Measurements from ENCODE around the gene ZSCAN10.

ZSCAN10 gene

DNA sequence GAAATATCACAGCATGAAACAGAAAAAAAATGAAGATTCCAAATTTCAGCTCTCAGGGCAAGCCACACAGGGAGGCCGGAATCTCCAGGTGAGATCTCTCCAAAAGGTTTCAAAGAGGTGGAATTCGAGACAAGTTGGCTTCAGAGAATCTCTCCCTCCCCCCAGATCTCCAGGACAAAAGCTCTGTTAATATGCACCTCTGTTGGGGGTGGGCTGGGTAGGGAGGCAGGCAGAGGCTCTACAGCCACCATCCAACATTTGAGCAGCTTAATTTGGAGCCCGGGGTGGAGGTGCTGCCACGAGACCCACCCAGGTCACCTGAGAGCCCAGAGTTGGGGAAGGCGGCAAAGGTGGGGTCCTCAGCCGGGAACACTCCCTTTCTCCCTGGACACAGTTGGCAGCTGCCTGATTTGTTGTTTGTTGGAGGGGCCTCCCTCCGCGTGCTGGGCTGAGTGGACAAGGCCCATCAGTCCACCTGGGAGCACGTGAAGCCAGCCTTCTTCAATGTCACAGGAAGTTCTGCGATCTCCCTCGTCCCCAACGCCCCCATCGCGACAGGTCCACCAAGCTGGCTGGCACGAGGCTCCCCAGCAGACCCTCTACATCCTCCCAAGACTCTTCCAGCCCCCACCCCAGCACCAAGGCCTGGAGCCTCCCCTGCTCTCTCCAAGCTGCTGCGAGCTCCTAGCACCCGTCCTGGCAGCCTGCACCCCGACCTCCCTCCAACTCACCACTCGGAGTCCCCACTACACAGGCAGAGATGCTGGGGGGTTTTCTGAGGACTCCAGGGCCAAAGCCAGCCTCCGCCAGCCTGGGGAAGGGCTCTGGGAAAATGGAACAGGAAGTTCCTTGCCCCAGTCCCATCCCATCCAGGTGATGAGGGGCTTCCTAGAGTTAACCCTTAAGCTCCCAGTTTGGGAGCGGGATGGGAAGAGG is at the start of gene ZSCAN10:
Gene ZSCAN10, minus strand, starts transcription at position 836 of the 936 bp plus-strand sequence. CDS start 6,357 bp downstream, outside the sequence.
- Histone ChIP-seq H3K27ac (ENCODE audit: low read length) (no peak within 1 kb of the TSS), H3K9ac (ENCODE audit: low read length) (no peak within 1 kb of the TSS)
- DNase-seq = no peak

DNA sequence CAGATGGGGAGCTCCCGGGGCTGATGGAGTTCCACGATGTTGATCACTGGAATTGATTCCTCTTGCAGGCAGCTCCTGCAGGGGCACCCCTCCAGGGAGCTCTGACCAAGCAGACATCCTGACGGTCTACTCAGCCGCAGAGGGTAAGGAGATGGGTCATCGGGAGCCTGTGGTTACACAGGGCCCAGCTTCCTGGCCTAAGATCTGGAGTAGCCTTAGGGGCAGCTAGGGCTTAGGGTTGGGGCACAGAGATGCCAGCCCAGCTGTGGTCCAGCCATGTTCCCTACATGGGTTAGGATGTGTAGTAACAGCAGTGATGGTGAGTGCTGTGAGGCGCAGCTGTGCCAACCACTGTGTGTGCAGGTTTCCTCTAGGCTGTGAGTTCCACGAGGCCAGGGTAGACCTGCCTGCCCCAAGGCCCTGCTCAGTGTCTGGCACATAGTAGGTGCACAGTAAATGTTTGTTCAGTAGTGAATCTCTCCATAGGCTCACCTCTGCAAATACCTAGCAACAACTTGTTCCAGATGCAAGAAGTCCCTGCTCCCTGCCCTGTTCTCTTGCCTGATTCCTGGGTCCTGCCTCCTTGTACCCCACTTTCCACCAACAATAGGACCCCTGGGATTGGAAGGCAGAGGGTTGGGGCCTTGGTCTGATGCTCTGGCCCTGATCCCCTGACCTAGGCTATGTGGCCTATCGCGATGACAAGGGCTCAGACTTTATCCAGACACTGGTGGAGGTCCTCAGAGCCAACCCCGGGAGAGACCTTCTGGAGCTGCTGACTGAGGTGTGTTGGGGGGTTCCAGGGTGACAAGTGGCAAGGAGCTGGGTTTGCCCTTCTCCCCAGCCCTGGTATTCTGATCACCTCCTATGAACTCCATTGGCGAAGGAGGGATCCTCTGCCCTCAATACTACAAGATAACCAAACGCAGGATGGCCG is 49.4 kb upstream of the ZSCAN10 start:
- Histone ChIP-seq H3K27me3 (replicated peaks; ENCODE audit: insufficient read depth, low read length) (peaks cover 26% of the 10 kb centered on the region), H3F3A (ENCODE audit: insufficient read depth, low read length) (peaks cover 23% of the 10 kb centered on the region; the same call in 1 of the 2 replicates), H2AFZ (ENCODE audit: low read length) (no peak overlapping the region), H3K27ac (ENCODE audit: low read length) (no peak overlapping the region), H3K9me3 (replicated peaks; ENCODE audit: insufficient read depth, low read length) (no peaks in the 10 kb centered on the region), H3K9ac (ENCODE audit: low read length) (no peak overlapping the region), H3K79me2 (ENCODE audit: low read length) (no peaks in the 10 kb centered on the region), H3K4me1 (ENCODE audit: low read length) (0 out of 2 replicates have a peak, but pooled peaks cover 4% of the 10 kb centered on the region), H4K20me1 (ENCODE audit: insufficient read depth, low read length) (no peaks in the 10 kb centered on the region), H3K4me2 (ENCODE audit: low read depth, low read length) (no peak overlapping the region), H3K36me3 (replicated peaks; ENCODE audit: insufficient read depth, low read length) (no peaks in the 10 kb centered on the region), H3K9me2 (replicated peaks; ENCODE audit: insufficient read depth, low read length) (no peaks in the 10 kb centered on the region), H3K4me3 (ENCODE audit: low read length) (no peak overlapping the region)
- no peak for DNase-seq
- TF ChIP-seq EZH2phosphoT487 (IDR thresholded peaks at IDR 0.05; ENCODE audit: low read length) (no peak), EZH2 (optimal IDR thresholded peaks at IDR 0.05; ENCODE audit: low read depth, low read length) (no peak)
- TF ChIP-seq, protein P1, sequence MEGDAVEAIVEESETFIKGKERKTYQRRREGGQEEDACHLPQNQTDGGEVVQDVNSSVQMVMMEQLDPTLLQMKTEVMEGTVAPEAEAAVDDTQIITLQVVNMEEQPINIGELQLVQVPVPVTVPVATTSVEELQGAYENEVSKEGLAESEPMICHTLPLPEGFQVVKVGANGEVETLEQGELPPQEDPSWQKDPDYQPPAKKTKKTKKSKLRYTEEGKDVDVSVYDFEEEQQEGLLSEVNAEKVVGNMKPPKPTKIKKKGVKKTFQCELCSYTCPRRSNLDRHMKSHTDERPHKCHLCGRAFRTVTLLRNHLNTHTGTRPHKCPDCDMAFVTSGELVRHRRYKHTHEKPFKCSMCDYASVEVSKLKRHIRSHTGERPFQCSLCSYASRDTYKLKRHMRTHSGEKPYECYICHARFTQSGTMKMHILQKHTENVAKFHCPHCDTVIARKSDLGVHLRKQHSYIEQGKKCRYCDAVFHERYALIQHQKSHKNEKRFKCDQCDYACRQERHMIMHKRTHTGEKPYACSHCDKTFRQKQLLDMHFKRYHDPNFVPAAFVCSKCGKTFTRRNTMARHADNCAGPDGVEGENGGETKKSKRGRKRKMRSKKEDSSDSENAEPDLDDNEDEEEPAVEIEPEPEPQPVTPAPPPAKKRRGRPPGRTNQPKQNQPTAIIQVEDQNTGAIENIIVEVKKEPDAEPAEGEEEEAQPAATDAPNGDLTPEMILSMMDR (IDR thresholded peaks at IDR 0.05; ENCODE audit: low read length) = no peak

More for the DNA sequence above, at the start of gene ZSCAN10:
- H3K4me1 ChIP-seq (ENCODE audit: low read length) = peaks cover 23% of the 10 kb centered on the region
- no peak for TF ChIP-seq EZH2phosphoT487 (IDR thresholded peaks at IDR 0.05; ENCODE audit: low read length)
- TF ChIP-seq EZH2 (optimal IDR thresholded peaks at IDR 0.05; ENCODE audit: low read depth, low read length) = no peak
- TF ChIP-seq, protein P1 (IDR thresholded peaks at IDR 0.05; ENCODE audit: low read length) = no peak
- no peaks in the 10 kb centered on the region for H3K79me2 ChIP-seq (ENCODE audit: low read length)
- H3K27me3 ChIP-seq (replicated peaks; ENCODE audit: insufficient read depth, low read length) = peaks cover 30% of the 10 kb centered on the region
- H3K9me3 ChIP-seq (replicated peaks; ENCODE audit: insufficient read depth, low read length) = no peaks in the 10 kb centered on the region
- H3K36me3 ChIP-seq (replicated peaks; ENCODE audit: insufficient read depth, low read length) = no peaks in the 10 kb centered on the region
- peaks cover 10% of the 10 kb centered on the region; the same call in 1 of the 2 replicates for H3F3A ChIP-seq (ENCODE audit: insufficient read depth, low read length)
- H4K20me1 ChIP-seq (ENCODE audit: insufficient read depth, low read length) = no peaks in the 10 kb centered on the region
- peak within 1 kb of the TSS; percentile 86 for H3K4me2 ChIP-seq (ENCODE audit: low read depth, low read length)
- H3K9me2 ChIP-seq (replicated peaks; ENCODE audit: insufficient read depth, low read length) = no peaks in the 10 kb centered on the region
- peak within 1 kb of the TSS; percentile 67; the same call in 1 of the 2 replicates for H2AFZ ChIP-seq (ENCODE audit: low read length)
- H3K4me3 ChIP-seq (ENCODE audit: low read length) = peak within 1 kb of the TSS; percentile 40

DNA sequence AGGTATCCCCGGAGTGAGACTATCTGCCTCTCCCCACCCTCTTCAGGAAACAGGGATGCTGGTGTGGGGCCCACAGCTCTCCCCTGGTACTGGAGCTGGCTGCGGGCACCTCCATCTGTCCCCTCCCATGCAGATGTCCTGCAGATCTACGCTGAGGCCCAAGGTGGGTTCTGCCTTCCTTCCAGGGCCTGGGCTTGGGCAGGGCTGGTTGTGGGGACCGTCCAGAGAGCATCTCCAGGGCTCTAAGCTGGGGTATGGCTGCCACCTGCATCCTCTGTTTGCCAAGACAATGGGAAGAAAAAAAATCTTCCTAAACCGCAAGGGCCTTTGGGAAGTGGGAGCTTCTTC is 48.6 kb upstream of the ZSCAN10 start:
- Histone ChIP-seq H4K20me1 (ENCODE audit: insufficient read depth, low read length) (no peaks in the 10 kb centered on the region), H3F3A (ENCODE audit: insufficient read depth, low read length) (peaks cover 19% of the 10 kb centered on the region; the same call in 1 of the 2 replicates), H3K4me1 (ENCODE audit: low read length) (0 out of 2 replicates have a peak, but pooled peaks cover 4% of the 10 kb centered on the region), H3K4me2 (ENCODE audit: low read depth, low read length) (no peak overlapping the region), H3K79me2 (ENCODE audit: low read length) (no peaks in the 10 kb centered on the region), H2AFZ (ENCODE audit: low read length) (no peak overlapping the region), H3K9me3 (replicated peaks; ENCODE audit: insufficient read depth, low read length) (no peaks in the 10 kb centered on the region), H3K27me3 (replicated peaks; ENCODE audit: insufficient read depth, low read length) (peaks cover 26% of the 10 kb centered on the region), H3K36me3 (replicated peaks; ENCODE audit: insufficient read depth, low read length) (no peaks in the 10 kb centered on the region), H3K27ac (ENCODE audit: low read length) (no peak overlapping the region), H3K4me3 (ENCODE audit: low read length) (no peak overlapping the region), H3K9ac (ENCODE audit: low read length) (no peak overlapping the region), H3K9me2 (replicated peaks; ENCODE audit: insufficient read depth, low read length) (no peaks in the 10 kb centered on the region)
- no peak for DNase-seq
- TF ChIP-seq, protein P1 (IDR thresholded peaks at IDR 0.05; ENCODE audit: low read length) = no peak
- TF ChIP-seq EZH2phosphoT487 (IDR thresholded peaks at IDR 0.05; ENCODE audit: low read length) (no peak), EZH2 (optimal IDR thresholded peaks at IDR 0.05; ENCODE audit: low read depth, low read length) (no peak)

Data from MM.1S (cell line).